ENCODE results near the gene CFAP69. TPM values are rescaled to one million over a fixed set of nuclear protein-coding genes. Genes with fewer than 3 reads are reported as not detected.

Gene CFAP69, protein sequence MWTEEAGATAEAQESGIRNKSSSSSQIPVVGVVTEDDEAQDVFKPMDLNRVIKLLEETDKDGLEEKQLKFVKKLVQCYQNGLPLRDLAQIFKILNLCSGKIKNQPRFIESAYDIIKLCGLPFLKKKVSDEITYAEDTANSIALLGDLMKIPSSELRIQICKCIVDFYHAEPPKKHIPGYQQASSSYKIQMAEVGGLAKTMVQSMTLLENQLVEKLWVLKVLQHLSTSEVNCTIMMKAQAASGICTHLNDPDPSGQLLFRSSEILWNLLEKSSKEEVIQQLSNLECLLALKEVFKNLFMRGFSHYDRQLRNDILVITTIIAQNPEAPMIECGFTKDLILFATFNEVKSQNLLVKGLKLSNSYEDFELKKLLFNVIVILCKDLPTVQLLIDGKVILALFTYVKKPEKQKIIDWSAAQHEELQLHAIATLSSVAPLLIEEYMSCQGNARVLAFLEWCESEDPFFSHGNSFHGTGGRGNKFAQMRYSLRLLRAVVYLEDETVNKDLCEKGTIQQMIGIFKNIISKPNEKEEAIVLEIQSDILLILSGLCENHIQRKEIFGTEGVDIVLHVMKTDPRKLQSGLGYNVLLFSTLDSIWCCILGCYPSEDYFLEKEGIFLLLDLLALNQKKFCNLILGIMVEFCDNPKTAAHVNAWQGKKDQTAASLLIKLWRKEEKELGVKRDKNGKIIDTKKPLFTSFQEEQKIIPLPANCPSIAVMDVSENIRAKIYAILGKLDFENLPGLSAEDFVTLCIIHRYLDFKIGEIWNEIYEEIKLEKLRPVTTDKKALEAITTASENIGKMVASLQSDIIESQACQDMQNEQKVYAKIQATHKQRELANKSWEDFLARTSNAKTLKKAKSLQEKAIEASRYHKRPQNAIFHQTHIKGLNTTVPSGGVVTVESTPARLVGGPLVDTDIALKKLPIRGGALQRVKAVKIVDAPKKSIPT
- 5.5 and 6.4 TPM in 2 replicates for total RNA-seq

GRCh38 chr7:90244909-90245851, at the start of gene CFAP69:
Gene CFAP69 (plus strand): TSS chr7:90245174. CDS start chr7:90245425, 251 bp downstream.

GRCh38 chr7:90211391-90212148, 33.4 kb upstream of the CFAP69 start, which contains the start of gene STEAP2:
Gene STEAP2 (plus strand): TSS chr7:90211740. CDS start chr7:90225083, 13,343 bp downstream.

DNA sequence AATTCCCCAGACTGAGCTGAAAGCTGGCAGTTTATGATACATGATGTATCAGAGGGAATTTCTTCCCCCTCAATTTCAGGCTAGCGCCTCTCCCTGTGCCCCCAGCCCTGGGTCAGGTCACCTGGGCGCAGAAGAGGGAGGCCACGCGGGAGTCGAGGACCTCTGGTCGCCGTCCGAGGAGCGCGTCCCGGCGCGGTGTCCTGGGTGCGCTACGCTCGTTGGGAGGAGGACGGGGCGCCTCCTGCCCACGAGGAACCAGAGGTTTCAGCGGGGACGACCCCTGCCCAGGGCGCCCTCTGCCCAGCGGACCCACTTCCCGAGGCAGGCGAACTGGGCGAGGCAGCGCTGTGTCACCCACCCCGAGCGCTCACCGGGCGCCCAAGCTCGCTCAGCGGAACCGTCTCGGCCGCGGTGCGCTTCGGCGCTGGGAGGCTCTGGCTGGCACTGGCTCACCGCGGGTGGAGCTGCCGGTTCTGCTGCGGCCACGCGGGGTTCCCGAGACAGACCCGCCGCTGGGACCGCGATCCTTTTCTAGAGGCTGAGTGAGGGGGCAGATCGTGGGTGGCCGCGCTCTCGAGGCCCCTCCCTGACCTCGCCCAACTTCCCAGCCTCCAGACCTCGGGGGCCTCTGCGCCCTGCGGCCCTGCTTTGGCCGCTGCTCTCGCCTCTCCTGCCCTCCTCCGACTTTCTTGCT, 76.0 kb downstream of the CFAP69 start, which contains the start of gene FAM237B:
Gene FAM237B (minus strand): TSS at position 504 of the 694 bp plus-strand sequence. CDS start 1,556 bp downstream, outside the sequence.

GRCh38 chr7:90346336-90347125, 101.6 kb downstream of the CFAP69 start, which contains the start of gene GTPBP10:
Gene GTPBP10 (plus strand): TSS chr7:90346716. CDS start chr7:90346742, 26 bp downstream.

Other genes with a start within 250 kb of the CFAP69 start
- gene STEAP1, start 90.7 kb upstream of the CFAP69 start, total RNA-seq, result 63.1 and 70.3 TPM in 2 replicates
- gene STEAP2, start 33.4 kb upstream of the CFAP69 start, total RNA-seq, result 37.7 and 48.5 TPM in 2 replicates
- gene FAM237B, start 76.1 kb downstream of the CFAP69 start, total RNA-seq, result not detected in 2 replicates
- 15.5 and 26.8 TPM in 2 replicates for gene GTPBP10, start 101.5 kb downstream of the CFAP69 start, total RNA-seq
- 39.1 and 46.0 TPM in 2 replicates for gene CLDN12, start 158.3 kb downstream of the CFAP69 start, total RNA-seq
- gene PTTG1IP2, start 224.5 kb downstream of the CFAP69 start, total RNA-seq, result not detected in 2 replicates

Measured in smooth muscle cell of trachea (primary cell).